Vagina (tissue), 2 donors: ENCODE results near the gene TRMU.

ENCODE experiments used
- POLR2A ChIP-seq, 2 donors: fragments of 450-650 bp; IDR thresholded peaks; one replicate each; pipeline ENCODE4 v1.6.1; 2017; ENCODE audit warnings: antibody characterized with exemption in 2 of 2, mild to moderate bottlenecking in 2 of 2, moderate library complexity in 2 of 2
- POLR2AphosphoS5 ChIP-seq, 2 donors: sonication (generic); formaldehyde crosslinking; IDR thresholded peaks; one replicate each; pipeline ENCODE4 v1.9.0; 2017; ENCODE audit warnings: antibody characterized with exemption in 2 of 2, mild to moderate bottlenecking in 2 of 2, low read depth in 1 of 2; ENCODE audit not compliant: insufficient read depth in 1 of 2
- TF ChIP-seq, protein P1 (sequence below), 3 experiments: fragments of 450-650 bp in 2 of 3; fragments of 200-600 bp in 1 of 3; sonication (generic) in 1 of 3; IDR thresholded peaks; one replicate each; pipeline ENCODE4 v1.5.1; 2017 to 2019; ENCODE audit warnings: antibody characterized with exemption in 3 of 3, mild to moderate bottlenecking in 2 of 3, moderate library complexity in 2 of 3

DNA sequence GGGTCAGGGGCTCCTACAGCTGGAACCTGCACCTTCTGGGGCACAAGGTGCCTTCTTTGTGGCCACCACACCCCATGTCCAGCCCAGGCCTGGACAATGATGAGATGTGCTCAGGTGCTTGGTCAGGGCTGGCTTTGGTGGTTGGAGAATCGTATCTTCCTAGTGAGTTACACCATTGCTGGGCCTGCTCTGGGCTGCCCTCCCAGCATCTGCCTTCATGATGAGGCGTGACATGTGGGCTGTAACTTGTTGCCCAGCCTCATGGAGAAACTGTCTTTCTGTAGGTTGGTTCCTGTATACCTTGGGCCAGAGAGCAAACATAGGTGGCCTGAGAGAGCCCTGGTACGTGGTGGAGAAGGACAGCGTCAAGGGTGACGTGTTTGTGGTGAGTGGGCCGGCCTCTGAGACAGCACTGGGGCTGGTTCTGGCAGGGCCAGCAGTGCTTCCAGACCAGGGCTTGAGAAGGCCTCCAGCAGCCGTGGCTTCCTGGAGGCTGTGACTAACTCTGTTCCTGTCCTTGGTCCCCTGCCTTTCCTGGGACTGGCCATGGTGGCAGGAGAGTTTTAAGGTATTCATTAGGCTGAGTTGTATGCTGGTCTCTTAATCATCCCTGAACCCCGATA, 18.1 kb downstream of the TRMU start:
- TF ChIP-seq, protein P1, sequence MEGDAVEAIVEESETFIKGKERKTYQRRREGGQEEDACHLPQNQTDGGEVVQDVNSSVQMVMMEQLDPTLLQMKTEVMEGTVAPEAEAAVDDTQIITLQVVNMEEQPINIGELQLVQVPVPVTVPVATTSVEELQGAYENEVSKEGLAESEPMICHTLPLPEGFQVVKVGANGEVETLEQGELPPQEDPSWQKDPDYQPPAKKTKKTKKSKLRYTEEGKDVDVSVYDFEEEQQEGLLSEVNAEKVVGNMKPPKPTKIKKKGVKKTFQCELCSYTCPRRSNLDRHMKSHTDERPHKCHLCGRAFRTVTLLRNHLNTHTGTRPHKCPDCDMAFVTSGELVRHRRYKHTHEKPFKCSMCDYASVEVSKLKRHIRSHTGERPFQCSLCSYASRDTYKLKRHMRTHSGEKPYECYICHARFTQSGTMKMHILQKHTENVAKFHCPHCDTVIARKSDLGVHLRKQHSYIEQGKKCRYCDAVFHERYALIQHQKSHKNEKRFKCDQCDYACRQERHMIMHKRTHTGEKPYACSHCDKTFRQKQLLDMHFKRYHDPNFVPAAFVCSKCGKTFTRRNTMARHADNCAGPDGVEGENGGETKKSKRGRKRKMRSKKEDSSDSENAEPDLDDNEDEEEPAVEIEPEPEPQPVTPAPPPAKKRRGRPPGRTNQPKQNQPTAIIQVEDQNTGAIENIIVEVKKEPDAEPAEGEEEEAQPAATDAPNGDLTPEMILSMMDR (IDR thresholded peaks at IDR 0.05) = no peak
- TF ChIP-seq POLR2AphosphoS5 (IDR thresholded peaks at IDR 0.05; ENCODE audit: insufficient read depth in 1 of 2, low read depth in 1 of 2) = no peak
- TF ChIP-seq POLR2A (IDR thresholded peaks at IDR 0.05) = no peak
